ENCODE measurements around the gene CAMKK2.

- TF ChIP-seq, protein P1, sequence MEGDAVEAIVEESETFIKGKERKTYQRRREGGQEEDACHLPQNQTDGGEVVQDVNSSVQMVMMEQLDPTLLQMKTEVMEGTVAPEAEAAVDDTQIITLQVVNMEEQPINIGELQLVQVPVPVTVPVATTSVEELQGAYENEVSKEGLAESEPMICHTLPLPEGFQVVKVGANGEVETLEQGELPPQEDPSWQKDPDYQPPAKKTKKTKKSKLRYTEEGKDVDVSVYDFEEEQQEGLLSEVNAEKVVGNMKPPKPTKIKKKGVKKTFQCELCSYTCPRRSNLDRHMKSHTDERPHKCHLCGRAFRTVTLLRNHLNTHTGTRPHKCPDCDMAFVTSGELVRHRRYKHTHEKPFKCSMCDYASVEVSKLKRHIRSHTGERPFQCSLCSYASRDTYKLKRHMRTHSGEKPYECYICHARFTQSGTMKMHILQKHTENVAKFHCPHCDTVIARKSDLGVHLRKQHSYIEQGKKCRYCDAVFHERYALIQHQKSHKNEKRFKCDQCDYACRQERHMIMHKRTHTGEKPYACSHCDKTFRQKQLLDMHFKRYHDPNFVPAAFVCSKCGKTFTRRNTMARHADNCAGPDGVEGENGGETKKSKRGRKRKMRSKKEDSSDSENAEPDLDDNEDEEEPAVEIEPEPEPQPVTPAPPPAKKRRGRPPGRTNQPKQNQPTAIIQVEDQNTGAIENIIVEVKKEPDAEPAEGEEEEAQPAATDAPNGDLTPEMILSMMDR (IDR thresholded peaks at IDR 0.05): no peak
- TF ChIP-seq POLR2AphosphoS5 (IDR thresholded peaks at IDR 0.05) (no peak), POLR2A (IDR thresholded peaks at IDR 0.05) (no peak)
These were observed 10.7 kb downstream of the CAMKK2 start for GRCh38 chr12:121285856-121286255.
